Mesendoderm (in vitro differentiated cells): ENCODE results near the gene TPRA1. TPM values are rescaled to one million over a fixed set of nuclear protein-coding genes. Genes with fewer than 3 reads are reported as not detected.
A peak's percentile ranks its signal among the peaks of the same experiment; 100 is the strongest.

Experiments used
- DNase-seq: peaks from one replicate; pipeline ENCODE4 v3.0.0; 2013
- H2AK5ac ChIP-seq: 2 replicates; pipeline ENCODE4 v1.6.1; 2013; ENCODE audit warnings: low read length, inconsistent platforms
- H2BK120ac ChIP-seq: 2 replicates; pipeline ENCODE4 v1.6.1; 2013; ENCODE audit warnings: low read depth, mild to moderate bottlenecking, low read length, moderate library complexity, mixed read lengths
- H2BK15ac ChIP-seq: replicated peaks from 2 replicates; pipeline ENCODE4 v1.6.1; 2013; ENCODE audit warnings: low read depth, mild to moderate bottlenecking, moderate library complexity
- H2BK5ac ChIP-seq: 2 replicates; pipeline ENCODE4 v1.6.1; 2013; ENCODE audit warnings: low read length, inconsistent platforms
- H3K18ac ChIP-seq: 2 replicates; pipeline ENCODE4 v1.6.1; 2013; ENCODE audit warnings: mild to moderate bottlenecking, low read length, mixed read lengths
- H3K23ac ChIP-seq: one replicate; pipeline ENCODE4 v1.6.1; 2013; ENCODE audit warnings: low read length
- H3K27ac ChIP-seq: 2 replicates; pipeline ENCODE4 v1.5.1; 2013; ENCODE audit warnings: low read depth, mild to moderate bottlenecking, inconsistent platforms, low read length, moderate library complexity
- H3K27me3 ChIP-seq: 2 replicates; pipeline ENCODE4 v1.6.1; 2013; ENCODE audit warnings: low read length, control low read depth, mild to moderate bottlenecking, inconsistent platforms; ENCODE audit not compliant: insufficient read depth, poor library complexity
- H3K36me3 ChIP-seq: 2 replicates; pipeline ENCODE4 v1.6.1; 2013; ENCODE audit warnings: low read length, inconsistent platforms; ENCODE audit not compliant: control insufficient read depth, insufficient read depth
- H3K4ac ChIP-seq: one replicate; pipeline ENCODE4 v1.6.1; 2013; ENCODE audit warnings: low read depth, mild to moderate bottlenecking, low read length, moderate library complexity
- H3K4me1 ChIP-seq: 2 replicates; pipeline ENCODE4 v1.6.1; 2013; ENCODE audit warnings: low read depth, low read length, inconsistent platforms; ENCODE audit not compliant: control insufficient read depth
- H3K4me2 ChIP-seq: 2 replicates; pipeline ENCODE4 v1.6.1; 2013; ENCODE audit warnings: low read length
- H3K4me3 ChIP-seq: 2 replicates; pipeline ENCODE4 v1.5.1; 2013; ENCODE audit warnings: mild to moderate bottlenecking, low read length
- H3K56ac ChIP-seq: one replicate; pipeline ENCODE4 v1.6.1; 2013; ENCODE audit warnings: low read length
- H3K79me1 ChIP-seq: 2 replicates; pipeline ENCODE4 v1.6.1; 2013; ENCODE audit warnings: low read length, inconsistent platforms
- H3K79me2 ChIP-seq: 2 replicates; pipeline ENCODE4 v1.6.1; 2013; ENCODE audit warnings: mild to moderate bottlenecking, low read length; ENCODE audit not compliant: control insufficient read depth, insufficient read depth
- H3K9ac ChIP-seq: 2 replicates; pipeline ENCODE4 v1.6.1; 2013; ENCODE audit warnings: low read length, inconsistent platforms
- H4K5ac ChIP-seq: one replicate; pipeline ENCODE4 v1.6.1; 2013; ENCODE audit warnings: low read length
- H4K8ac ChIP-seq: one replicate; pipeline ENCODE4 v1.6.1; 2013; ENCODE audit warnings: low read depth, mild to moderate bottlenecking, control low read depth, low read length, moderate library complexity
- WGBS: extraction: QIAGEN DNeasy Blood & Tissue Kit; methylation state at CpG from one replicate; pipeline ENCODE4 v1.1.7; 2013; ENCODE audit warnings: low lambda C conversion rate, missing lambda C conversion rate; ENCODE audit not compliant: insufficient coverage; ENCODE audit errors: extremely low coverage; 5-methylcytosine and 5-hydroxymethylcytosine counted together
- polyA plus RNA-seq, 2 experiments: library from polyadenylated mRNA; stranded (reverse); fragments of 200-250 nt; gene quantifications; one replicate each; pipeline ENCODE4 v1.2.3, GENCODE V29; 2013

Gene TPRA1
- polyA plus RNA-seq (2013, experiment 1 of 2), result 4.3 TPM
- 4.3 TPM for polyA plus RNA-seq (2013, experiment 2 of 2)

GRCh38 chr3:127590593-127591465 lies at the start of gene TPRA1:
TSS of gene TPRA1 (minus strand) at chr3:127590733. CDS start at chr3:127580146, 10,587 bp downstream.
- Histone ChIP-seq H3K27ac (peak within 1 kb of the TSS; percentile 17), H3K56ac (peak within 1 kb of the TSS; percentile 93), H3K79me1 (no peaks in the 10 kb centered on the region), H3K18ac (peak within 1 kb of the TSS; percentile 33), H3K4me3 (peak within 1 kb of the TSS; percentile 80), H3K27me3 (no peaks in the 10 kb centered on the region), H4K5ac (no peak within 1 kb of the TSS), H3K23ac (peak within 1 kb of the TSS; percentile 69), H3K79me2 (no peaks in the 10 kb centered on the region), H3K36me3 (no peaks in the 10 kb centered on the region), H4K8ac (no peak within 1 kb of the TSS), H2BK5ac (no peak within 1 kb of the TSS), H3K4me2 (peak within 1 kb of the TSS; percentile 60), H2BK120ac (no peak within 1 kb of the TSS), H3K4me1 (peaks cover 3% of the 10 kb centered on the region), H2BK15ac (no peak within 1 kb of the TSS), H2AK5ac (no peak within 1 kb of the TSS), H3K9ac (peak within 1 kb of the TSS; percentile 87), H3K4ac (no peak within 1 kb of the TSS)
- no CpG with 5 or more reads among the region's 72 CpGs for WGBS
- peak; percentile 99 for DNase-seq

- Histone ChIP-seq H3K9ac (no peak overlapping the region), H3K4me3 (no peak overlapping the region), H4K8ac (no peak overlapping the region), H3K4me1 (no peaks in the 10 kb centered on the region), H3K23ac (no peak overlapping the region), H3K4ac (no peak overlapping the region), H3K4me2 (no peak overlapping the region), H3K36me3 (no peaks in the 10 kb centered on the region), H3K18ac (no peak overlapping the region), H2BK15ac (no peak overlapping the region), H3K79me1 (no peaks in the 10 kb centered on the region), H2BK120ac (no peak overlapping the region), H3K79me2 (no peaks in the 10 kb centered on the region), H4K5ac (no peak overlapping the region), H3K56ac (no peak overlapping the region), H2BK5ac (no peak overlapping the region), H2AK5ac (no peak overlapping the region), H3K27ac (no peak overlapping the region), H3K27me3 (no peaks in the 10 kb centered on the region)
- no CpG with 5 or more reads among the region's 3 CpGs for WGBS
- no peak for DNase-seq
Measured at GRCh38 chr3:127640042-127640355, 49.5 kb upstream of the TPRA1 start.

- Histone ChIP-seq H3K27ac (no peak overlapping the region), H3K56ac (no peak overlapping the region)
- DNase-seq, result peak; percentile 52
Measured at GRCh38 chr3:127639173-127640041, 48.9 kb upstream of the TPRA1 start.

GRCh38 chr3:127637971-127638370 lies 47.4 kb upstream of the TPRA1 start:
- Histone ChIP-seq H3K27me3 (no peaks in the 10 kb centered on the region), H3K4ac (no peak overlapping the region), H3K23ac (no peak overlapping the region), H3K27ac (no peak overlapping the region), H3K4me2 (no peak overlapping the region), H3K9ac (no peak overlapping the region), H3K79me1 (no peaks in the 10 kb centered on the region), H3K36me3 (no peaks in the 10 kb centered on the region), H3K4me1 (no peaks in the 10 kb centered on the region), H4K8ac (no peak overlapping the region), H2BK15ac (no peak overlapping the region), H2BK120ac (no peak overlapping the region), H3K56ac (no peak overlapping the region), H2BK5ac (no peak overlapping the region), H3K18ac (no peak overlapping the region), H3K4me3 (no peak overlapping the region), H3K79me2 (no peaks in the 10 kb centered on the region), H2AK5ac (no peak overlapping the region), H4K5ac (no peak overlapping the region)
- no peak for DNase-seq

More at GRCh38 chr3:127639173-127640041, 48.9 kb upstream of the TPRA1 start:
- H2BK5ac ChIP-seq, result no peak overlapping the region
- H2BK15ac ChIP-seq, result no peak overlapping the region
- no CpG with 5 or more reads among the region's 5 CpGs for WGBS
- H2AK5ac ChIP-seq, result no peak overlapping the region
- H3K79me2 ChIP-seq, result no peaks in the 10 kb centered on the region
- H2BK120ac ChIP-seq, result no peak overlapping the region
- H3K79me1 ChIP-seq, result no peaks in the 10 kb centered on the region
- H3K9ac ChIP-seq, result no peak overlapping the region
- no peaks in the 10 kb centered on the region for H3K27me3 ChIP-seq
- no peaks in the 10 kb centered on the region for H3K4me1 ChIP-seq
- H4K5ac ChIP-seq, result no peak overlapping the region
- no peak overlapping the region for H3K4ac ChIP-seq
- H3K23ac ChIP-seq, result no peak overlapping the region
- H3K4me3 ChIP-seq, result no peak overlapping the region
- H4K8ac ChIP-seq, result no peak overlapping the region
- H3K18ac ChIP-seq, result no peak overlapping the region
- H3K36me3 ChIP-seq, result no peaks in the 10 kb centered on the region
- H3K4me2 ChIP-seq, result no peak overlapping the region

GRCh38 chr3:127637546-127637945 lies 47.0 kb upstream of the TPRA1 start:
- no peak overlapping the region for H3K4ac ChIP-seq
- no peak overlapping the region for H2BK15ac ChIP-seq
- no peak overlapping the region for H2AK5ac ChIP-seq
- no peak overlapping the region for H3K4me3 ChIP-seq
- H2BK120ac ChIP-seq, result no peak overlapping the region
- no peak overlapping the region for H4K8ac ChIP-seq
- H3K4me1 ChIP-seq, result no peaks in the 10 kb centered on the region
- no peak overlapping the region for H3K18ac ChIP-seq
- H3K9ac ChIP-seq, result no peak overlapping the region
- H3K27ac ChIP-seq, result no peak overlapping the region
- H3K23ac ChIP-seq, result no peak overlapping the region
- H3K4me2 ChIP-seq, result no peak overlapping the region
- H3K27me3 ChIP-seq, result no peaks in the 10 kb centered on the region
- no CpG with 5 or more reads among the region's 3 CpGs for WGBS
- no peak overlapping the region for H3K56ac ChIP-seq
- no peak overlapping the region for H4K5ac ChIP-seq
- H3K36me3 ChIP-seq, result no peaks in the 10 kb centered on the region
- no peak overlapping the region for H2BK5ac ChIP-seq
- H3K79me1 ChIP-seq, result no peaks in the 10 kb centered on the region
- no peaks in the 10 kb centered on the region for H3K79me2 ChIP-seq
- no peak for DNase-seq
